OCI-LY3 (cell line): Measurements from ENCODE around the gene ZBTB16.

ENCODE experiments used
- H2AFZ ChIP-seq: fragments of 200-600, 300-600 bp; shearing (Covaris generic); 2 replicates; pipeline ENCODE4 v1.6.0; 2014; ENCODE audit warnings: antibody characterized with exemption, low read depth, low read length
- H3K27ac ChIP-seq: fragments of 200-600, 300-600 bp; sonication (generic); 2 replicates; pipeline ENCODE4 v1.5.1; 2014; ENCODE audit warnings: mild to moderate bottlenecking, low read length, moderate library complexity, mixed read lengths
- H3K27me3 ChIP-seq: fragments of 200-600, 300-600 bp; sonication (generic); 2 replicates; pipeline ENCODE4 v1.6.1; 2014; ENCODE audit warnings: low read depth, low read length, mixed read lengths
- H3K36me3 ChIP-seq: fragments of 200-600, 300-600 bp; sonication (generic); replicated peaks from 2 replicates; pipeline ENCODE3; 2014; ENCODE audit warnings: low read depth, low read length, mixed read lengths
- H3K4me1 ChIP-seq: fragments of 300-600, 200-600 bp; sonication (generic); 2 replicates; pipeline ENCODE4 v1.6.1; 2014; ENCODE audit warnings: low read length, mixed read lengths
- H3K4me2 ChIP-seq: fragments of 200-600, 300-600 bp; sonication (generic); 2 replicates; pipeline ENCODE4 v1.6.1; 2014; ENCODE audit warnings: low read length, mixed read lengths
- H3K4me3 ChIP-seq: fragments of 300-600, 200-600 bp; sonication (generic); 2 replicates; pipeline ENCODE4 v1.5.1; 2014; ENCODE audit warnings: antibody characterized with exemption, mild to moderate bottlenecking, low read length, moderate library complexity
- H3K79me2 ChIP-seq: fragments of 300-600, 200-600 bp; shearing (Covaris generic); 2 replicates; pipeline ENCODE4 v1.6.1; 2014; ENCODE audit warnings: mild to moderate bottlenecking, low read length, mixed read lengths
- H3K9ac ChIP-seq: fragments of 300-600, 200-600 bp; shearing (Covaris generic); 2 replicates; pipeline ENCODE4 v1.6.0; 2014; ENCODE audit warnings: mild to moderate bottlenecking, low read length, moderate library complexity
- H3K9me3 ChIP-seq: fragments of 200-600, 300-600 bp; shearing (Covaris generic); 2 replicates; pipeline ENCODE4 v1.6.1; 2014; ENCODE audit warnings: low read length, mixed read lengths; ENCODE audit not compliant: insufficient read depth
- H4K20me1 ChIP-seq: fragments of 200-600, 300-600 bp; sonication (generic); 2 replicates; pipeline ENCODE4 v1.6.1; 2016; ENCODE audit warnings: low read length, mixed read lengths; ENCODE audit not compliant: insufficient read depth
- EZH2phosphoT487 ChIP-seq: fragments of 200-600 bp; shearing (Covaris generic); IDR thresholded peaks from 2 replicates; pipeline ENCODE4 v1.6.1; 2018; ENCODE audit warnings: antibody characterized with exemption, mixed run types, low read depth
- TF ChIP-seq, protein P1 (sequence below): fragments of 200-600, 300-600 bp; sonication (generic); IDR thresholded peaks from 2 replicates; pipeline ENCODE4 v1.5.1; 2014; ENCODE audit warnings: antibody characterized with exemption, low read length, low read depth

Gene ZBTB16

DNA sequence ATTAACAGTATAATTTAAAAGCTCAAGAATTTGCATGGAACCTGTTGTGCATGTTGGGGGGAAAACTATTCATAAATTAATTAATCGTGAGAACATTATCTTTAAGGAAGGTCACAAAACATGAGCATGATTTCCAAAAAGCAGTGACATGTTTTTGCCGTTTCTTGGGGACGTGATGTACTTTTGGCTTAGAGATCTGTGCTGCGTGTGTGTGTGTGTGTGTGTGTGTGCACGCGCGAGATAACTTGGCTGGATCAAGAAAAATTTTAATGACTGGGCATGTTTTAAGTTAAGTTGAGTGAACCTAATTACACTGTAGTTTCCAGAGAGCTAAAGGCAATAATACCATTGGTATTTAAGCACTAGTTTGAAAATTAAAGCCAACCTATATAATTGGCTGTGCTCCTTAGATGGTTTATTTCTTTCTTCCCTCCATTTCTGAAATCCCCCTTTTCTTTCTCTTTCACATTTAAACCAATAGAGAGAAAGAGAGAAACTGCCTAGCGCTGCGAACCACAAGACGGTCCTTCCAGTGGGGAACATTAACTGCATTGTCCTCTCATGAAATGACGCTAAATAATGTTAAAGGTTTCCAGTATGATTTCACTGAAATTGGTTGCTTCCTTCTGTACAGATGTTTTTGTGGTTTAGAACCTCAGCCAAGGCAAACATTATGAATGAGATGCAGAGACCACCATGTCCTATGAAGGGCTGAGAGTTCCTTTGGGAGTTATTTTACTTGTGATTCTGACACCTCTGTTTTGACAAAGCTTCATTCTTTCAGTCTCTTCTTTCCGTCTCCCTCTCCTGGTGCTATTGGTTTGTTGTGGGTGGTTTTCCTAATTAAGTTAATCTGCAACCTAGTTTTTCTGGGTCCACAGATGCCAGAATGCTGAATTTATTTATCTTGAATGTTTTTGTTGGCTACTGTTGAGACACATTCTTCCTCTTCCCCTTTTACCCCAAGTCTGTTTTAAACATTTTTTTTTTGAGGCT lies 51.7 kb downstream of the ZBTB16 start:
- H3K27ac ChIP-seq: no peak overlapping the region
- no peak overlapping the region for H3K4me2 ChIP-seq
- no peak overlapping the region for H3K9ac ChIP-seq
- TF ChIP-seq, protein P1, sequence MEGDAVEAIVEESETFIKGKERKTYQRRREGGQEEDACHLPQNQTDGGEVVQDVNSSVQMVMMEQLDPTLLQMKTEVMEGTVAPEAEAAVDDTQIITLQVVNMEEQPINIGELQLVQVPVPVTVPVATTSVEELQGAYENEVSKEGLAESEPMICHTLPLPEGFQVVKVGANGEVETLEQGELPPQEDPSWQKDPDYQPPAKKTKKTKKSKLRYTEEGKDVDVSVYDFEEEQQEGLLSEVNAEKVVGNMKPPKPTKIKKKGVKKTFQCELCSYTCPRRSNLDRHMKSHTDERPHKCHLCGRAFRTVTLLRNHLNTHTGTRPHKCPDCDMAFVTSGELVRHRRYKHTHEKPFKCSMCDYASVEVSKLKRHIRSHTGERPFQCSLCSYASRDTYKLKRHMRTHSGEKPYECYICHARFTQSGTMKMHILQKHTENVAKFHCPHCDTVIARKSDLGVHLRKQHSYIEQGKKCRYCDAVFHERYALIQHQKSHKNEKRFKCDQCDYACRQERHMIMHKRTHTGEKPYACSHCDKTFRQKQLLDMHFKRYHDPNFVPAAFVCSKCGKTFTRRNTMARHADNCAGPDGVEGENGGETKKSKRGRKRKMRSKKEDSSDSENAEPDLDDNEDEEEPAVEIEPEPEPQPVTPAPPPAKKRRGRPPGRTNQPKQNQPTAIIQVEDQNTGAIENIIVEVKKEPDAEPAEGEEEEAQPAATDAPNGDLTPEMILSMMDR: no peak
- TF ChIP-seq EZH2phosphoT487: no peak
- H4K20me1 ChIP-seq: no peaks in the 10 kb centered on the region
- no peaks in the 10 kb centered on the region for H3K4me1 ChIP-seq
- no peaks in the 10 kb centered on the region for H3K79me2 ChIP-seq
- peaks cover 82% of the 10 kb centered on the region for H3K27me3 ChIP-seq
- H3K4me3 ChIP-seq: no peak overlapping the region
- no peaks in the 10 kb centered on the region for H3K9me3 ChIP-seq
- no peaks in the 10 kb centered on the region for H3K36me3 ChIP-seq
- no peak overlapping the region for H2AFZ ChIP-seq

DNA sequence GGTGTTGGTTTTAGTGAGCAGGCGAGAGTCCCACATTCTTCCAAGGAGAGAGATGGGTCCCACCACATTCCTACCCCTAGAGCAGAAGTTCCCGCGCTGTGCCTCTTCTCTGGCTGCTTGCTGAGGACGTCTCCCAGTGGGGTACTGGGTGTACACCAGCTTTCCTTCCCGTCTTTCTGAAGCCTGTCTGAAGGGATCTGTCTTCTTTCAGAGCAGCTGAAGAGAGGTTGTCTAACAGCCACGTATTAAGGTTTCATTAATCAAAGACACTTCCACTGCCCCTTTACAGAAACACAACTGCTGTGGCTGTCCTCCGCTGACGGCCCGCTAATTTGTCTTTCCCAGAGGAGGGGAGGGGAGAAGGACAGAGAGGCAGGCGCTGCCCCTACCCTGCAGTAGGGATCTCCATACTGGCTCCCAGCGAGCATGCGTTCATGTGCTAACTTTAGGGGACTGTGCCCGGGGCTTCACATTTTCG lies 56.0 kb downstream of the ZBTB16 start:
- Histone ChIP-seq H4K20me1 (no peaks in the 10 kb centered on the region), H3K79me2 (no peaks in the 10 kb centered on the region), H2AFZ (no peak overlapping the region), H3K27me3 (peaks cover 72% of the 10 kb centered on the region), H3K4me3 (no peak overlapping the region), H3K4me1 (no peaks in the 10 kb centered on the region), H3K27ac (no peak overlapping the region), H3K9ac (no peak overlapping the region), H3K9me3 (no peaks in the 10 kb centered on the region), H3K36me3 (no peaks in the 10 kb centered on the region), H3K4me2 (no peak overlapping the region)
- TF ChIP-seq, protein P1: no peak
- no peak for TF ChIP-seq EZH2phosphoT487

DNA sequence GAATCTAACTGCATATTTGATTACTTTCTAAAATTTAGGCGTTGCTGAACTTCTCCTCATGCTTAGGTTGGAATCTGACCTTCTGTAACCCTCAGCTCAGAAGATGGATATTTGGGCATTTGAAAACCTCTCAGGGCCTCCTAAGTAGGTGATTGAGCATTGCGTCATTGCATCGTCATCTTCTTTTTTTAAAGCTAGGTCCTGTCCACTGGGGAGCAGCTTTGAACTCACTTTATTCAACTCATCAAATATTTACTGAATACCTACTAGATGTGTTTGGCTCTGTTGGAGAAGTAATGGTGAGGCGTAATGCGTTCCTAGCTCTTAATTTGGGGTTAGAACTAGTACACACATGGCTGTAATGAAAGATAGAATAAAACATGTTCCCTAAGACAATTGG lies 56.8 kb downstream of the ZBTB16 start:
- H3K9me3 ChIP-seq: no peaks in the 10 kb centered on the region
- H3K27ac ChIP-seq: no peak overlapping the region
- no peak for TF ChIP-seq EZH2phosphoT487
- TF ChIP-seq, protein P1: no peak
- no peaks in the 10 kb centered on the region for H4K20me1 ChIP-seq
- H3K4me3 ChIP-seq: no peak overlapping the region
- no peaks in the 10 kb centered on the region for H3K4me1 ChIP-seq
- no peak overlapping the region for H3K9ac ChIP-seq
- no peaks in the 10 kb centered on the region for H3K79me2 ChIP-seq
- H3K27me3 ChIP-seq: peaks cover 71% of the 10 kb centered on the region
- H3K36me3 ChIP-seq: no peaks in the 10 kb centered on the region
- H2AFZ ChIP-seq: no peak overlapping the region
- no peak overlapping the region for H3K4me2 ChIP-seq

DNA sequence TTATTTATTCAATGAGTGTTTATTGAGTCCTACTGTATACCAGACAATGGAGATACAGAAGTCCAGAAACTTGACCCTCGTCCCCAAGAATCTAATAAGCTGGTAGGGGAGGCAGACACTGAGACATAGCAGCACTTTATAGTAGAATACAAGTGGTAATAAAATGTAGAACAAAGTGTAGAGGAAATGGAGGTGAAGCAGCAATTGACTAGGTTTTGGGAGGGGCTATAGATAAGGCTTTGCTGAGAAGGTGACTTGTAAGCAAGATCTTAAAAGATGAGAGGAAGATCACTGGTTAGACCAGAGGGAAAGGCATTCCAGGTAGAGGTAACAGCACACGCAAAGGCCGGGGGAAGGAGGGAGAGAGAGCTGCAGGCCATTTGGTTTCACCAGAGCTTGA lies 57.3 kb downstream of the ZBTB16 start:
- Histone ChIP-seq H3K4me2 (no peak overlapping the region), H3K36me3 (no peaks in the 10 kb centered on the region), H2AFZ (no peak overlapping the region), H4K20me1 (no peaks in the 10 kb centered on the region), H3K79me2 (no peaks in the 10 kb centered on the region), H3K27me3 (peaks cover 71% of the 10 kb centered on the region), H3K27ac (no peak overlapping the region), H3K4me1 (no peaks in the 10 kb centered on the region), H3K9me3 (no peaks in the 10 kb centered on the region), H3K4me3 (no peak overlapping the region), H3K9ac (no peak overlapping the region)
- no peak for TF ChIP-seq EZH2phosphoT487
- TF ChIP-seq, protein P1: no peak
